MM.1S (cell line): ENCODE measurements around the gene KCNK7.

Experiments used
- DNase-seq: peaks from one replicate; pipeline ENCODE4 v3.0.0-alpha.2; 2015
- H2AFZ ChIP-seq: fragments of 300-600 bp; sonication (generic); 2 replicates; pipeline ENCODE4 v1.6.0; 2016; ENCODE audit warnings: antibody characterized with exemption, low read length
- H3F3A ChIP-seq: fragments of 300-600 bp; sonication (generic); 2 replicates; pipeline ENCODE4 v1.6.1; 2016; ENCODE audit warnings: mild to moderate bottlenecking, antibody characterized with exemption, low read length, moderate library complexity, mixed read lengths; ENCODE audit not compliant: insufficient read depth
- H3K27ac ChIP-seq: fragments of 300-600 bp; sonication (generic); 2 replicates; pipeline ENCODE4 v1.5.1; 2016; ENCODE audit warnings: mild to moderate bottlenecking, low read length
- H3K27me3 ChIP-seq: fragments of 300-600 bp; sonication (generic); replicated peaks from 2 replicates; pipeline ENCODE4 v1.6.0; 2016; ENCODE audit warnings: low read length; ENCODE audit not compliant: insufficient read depth
- H3K36me3 ChIP-seq: fragments of 300-600 bp; sonication (generic); replicated peaks from 2 replicates; pipeline ENCODE4 v1.6.1; 2016; ENCODE audit warnings: mild to moderate bottlenecking, low read length, mixed read lengths; ENCODE audit not compliant: insufficient read depth
- H3K4me1 ChIP-seq: fragments of 300-600 bp; sonication (generic); 2 replicates; pipeline ENCODE4 v1.6.1; 2016; ENCODE audit warnings: low read length, mixed read lengths
- H3K4me2 ChIP-seq: fragments of 300-600 bp; sonication (generic); 2 replicates; pipeline ENCODE4 v1.6.0; 2016; ENCODE audit warnings: low read depth, low read length
- H3K4me3 ChIP-seq: fragments of 300-600 bp; sonication (generic); 2 replicates; pipeline ENCODE4 v1.5.1; 2016; ENCODE audit warnings: low read length, mixed read lengths
- H3K79me2 ChIP-seq: fragments of 300-600 bp; sonication (generic); 2 replicates; pipeline ENCODE4 v1.6.1; 2016; ENCODE audit warnings: mixed run types, low read length, mixed read lengths
- H3K9ac ChIP-seq: fragments of 300-600 bp; sonication (generic); 2 replicates; pipeline ENCODE4 v1.6.1; 2016; ENCODE audit warnings: low read length, mixed read lengths
- H3K9me2 ChIP-seq: fragments of 300-600 bp; sonication (generic); replicated peaks from 2 replicates; pipeline ENCODE4 v1.6.1; 2016; ENCODE audit warnings: mild to moderate bottlenecking, low read length, mixed read lengths; ENCODE audit not compliant: insufficient read depth
- H3K9me3 ChIP-seq: fragments of 300-600 bp; sonication (generic); replicated peaks from 2 replicates; pipeline ENCODE4 v1.6.1; 2016; ENCODE audit warnings: mild to moderate bottlenecking, low read length, mixed read lengths; ENCODE audit not compliant: insufficient read depth
- H4K20me1 ChIP-seq: fragments of 300-600 bp; sonication (generic); 2 replicates; pipeline ENCODE4 v1.6.1; 2016; ENCODE audit warnings: mild to moderate bottlenecking, low read length, moderate library complexity, mixed read lengths; ENCODE audit not compliant: insufficient read depth
- EZH2 ChIP-seq: fragments of 300-600 bp; sonication (generic); optimal IDR thresholded peaks from 2 replicates; pipeline ENCODE3; 2017; ENCODE audit warnings: low read depth, mild to moderate bottlenecking, antibody characterized with exemption, low read length, mixed read lengths
- EZH2phosphoT487 ChIP-seq: fragments of 300-600 bp; sonication (generic); IDR thresholded peaks from 2 replicates; pipeline ENCODE4 v1.6.1; 2018; ENCODE audit warnings: antibody characterized with exemption, low read length
- TF ChIP-seq, protein P1 (sequence below): fragments of 300-600 bp; sonication (generic); IDR thresholded peaks from 2 replicates; pipeline ENCODE4 v1.5.1; 2016; ENCODE audit warnings: antibody characterized with exemption, low read length, mixed read lengths

KCNK7 gene

DNA sequence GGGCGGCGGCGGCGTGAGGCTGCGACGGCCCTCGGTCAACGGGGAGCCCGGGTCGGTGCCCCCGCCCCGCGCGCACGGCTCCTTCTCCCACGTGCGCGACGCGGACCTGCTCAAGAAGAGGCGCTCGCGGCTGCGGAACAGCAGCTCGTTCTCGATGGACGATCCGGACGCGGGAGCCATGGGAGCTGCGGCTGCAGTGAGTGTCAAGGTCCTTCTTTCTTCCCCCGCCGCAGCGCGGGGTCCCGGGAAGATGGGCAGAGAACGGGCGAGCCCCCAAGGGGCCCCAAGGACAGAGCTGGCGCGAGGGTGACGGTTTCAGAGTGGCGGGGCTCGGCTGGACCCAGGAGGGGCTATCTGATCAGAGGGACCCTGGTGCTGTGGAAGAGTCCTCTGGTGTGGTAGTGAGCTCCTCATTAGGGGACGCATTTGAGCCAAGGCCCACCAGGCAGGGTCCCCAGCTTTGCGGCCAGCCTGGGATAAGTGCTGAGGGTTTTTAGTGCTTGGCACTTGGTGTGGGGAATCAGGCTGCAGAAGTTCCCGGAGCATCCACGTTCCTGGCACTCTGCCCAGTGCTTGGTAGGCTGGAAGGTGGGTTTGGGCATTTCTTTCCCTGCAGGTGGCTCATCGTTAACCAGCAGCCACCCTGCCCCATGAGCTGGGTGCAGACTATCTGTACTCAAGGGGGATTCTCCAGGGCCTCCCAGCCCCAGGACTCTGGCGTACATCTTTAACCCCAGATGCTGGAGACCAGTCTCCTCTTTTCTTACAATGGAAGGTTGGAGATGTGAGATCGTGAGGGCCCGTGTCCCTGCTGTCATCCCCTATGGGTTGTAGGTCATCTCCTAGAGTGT, 10.0 kb downstream of the KCNK7 start:
- no peak for DNase-seq
- no peak overlapping the region for H3K4me3 ChIP-seq
- H3K27me3 ChIP-seq = no peaks in the 10 kb centered on the region
- H3K9me3 ChIP-seq = no peaks in the 10 kb centered on the region
- H3K4me2 ChIP-seq = no peak overlapping the region; the same call in 1 of the 2 replicates
- H3K36me3 ChIP-seq = no peaks in the 10 kb centered on the region
- H3K79me2 ChIP-seq = peaks cover 23% of the 10 kb centered on the region
- no peak overlapping the region for H3K9ac ChIP-seq
- H3K9me2 ChIP-seq = no peaks in the 10 kb centered on the region
- H3K4me1 ChIP-seq = peaks cover 33% of the 10 kb centered on the region
- H4K20me1 ChIP-seq = no peaks in the 10 kb centered on the region
- no peak for TF ChIP-seq EZH2phosphoT487
- TF ChIP-seq, protein P1, sequence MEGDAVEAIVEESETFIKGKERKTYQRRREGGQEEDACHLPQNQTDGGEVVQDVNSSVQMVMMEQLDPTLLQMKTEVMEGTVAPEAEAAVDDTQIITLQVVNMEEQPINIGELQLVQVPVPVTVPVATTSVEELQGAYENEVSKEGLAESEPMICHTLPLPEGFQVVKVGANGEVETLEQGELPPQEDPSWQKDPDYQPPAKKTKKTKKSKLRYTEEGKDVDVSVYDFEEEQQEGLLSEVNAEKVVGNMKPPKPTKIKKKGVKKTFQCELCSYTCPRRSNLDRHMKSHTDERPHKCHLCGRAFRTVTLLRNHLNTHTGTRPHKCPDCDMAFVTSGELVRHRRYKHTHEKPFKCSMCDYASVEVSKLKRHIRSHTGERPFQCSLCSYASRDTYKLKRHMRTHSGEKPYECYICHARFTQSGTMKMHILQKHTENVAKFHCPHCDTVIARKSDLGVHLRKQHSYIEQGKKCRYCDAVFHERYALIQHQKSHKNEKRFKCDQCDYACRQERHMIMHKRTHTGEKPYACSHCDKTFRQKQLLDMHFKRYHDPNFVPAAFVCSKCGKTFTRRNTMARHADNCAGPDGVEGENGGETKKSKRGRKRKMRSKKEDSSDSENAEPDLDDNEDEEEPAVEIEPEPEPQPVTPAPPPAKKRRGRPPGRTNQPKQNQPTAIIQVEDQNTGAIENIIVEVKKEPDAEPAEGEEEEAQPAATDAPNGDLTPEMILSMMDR = no peak
- TF ChIP-seq EZH2 = no peak
- peaks cover 32% of the 10 kb centered on the region for H3F3A ChIP-seq
- no peak overlapping the region for H2AFZ ChIP-seq
- H3K27ac ChIP-seq = peak overlapping the region; percentile 99; the same call in 1 of the 2 replicates

DNA sequence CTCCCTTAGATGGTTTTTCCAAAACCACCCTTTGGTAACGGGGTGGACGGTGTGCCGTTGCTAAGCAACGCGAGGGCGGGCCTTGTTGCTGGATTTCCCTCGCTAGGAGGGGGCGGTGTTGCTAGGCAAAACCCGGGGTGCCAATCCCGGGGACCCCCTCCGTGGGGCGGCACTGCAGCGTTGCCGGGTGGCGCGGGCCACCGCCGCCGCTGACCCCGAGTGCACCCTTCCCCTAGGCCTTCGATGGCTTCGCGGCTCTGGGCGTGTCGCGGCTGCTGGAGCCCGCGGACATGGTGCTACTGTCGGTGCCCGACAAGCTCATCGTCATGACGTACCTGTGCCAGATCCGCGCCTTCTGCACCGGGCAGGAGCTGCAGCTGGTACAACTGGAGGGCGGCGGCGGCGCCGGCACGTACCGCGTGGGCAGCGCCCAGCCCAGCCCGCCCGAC, 10.9 kb downstream of the KCNK7 start:
- Histone ChIP-seq H3K79me2 (peaks cover 30% of the 10 kb centered on the region), H3K36me3 (no peaks in the 10 kb centered on the region), H3K27ac (no peak overlapping the region), H3K27me3 (no peaks in the 10 kb centered on the region), H3F3A (peaks cover 32% of the 10 kb centered on the region), H3K9ac (no peak overlapping the region), H3K4me1 (peaks cover 33% of the 10 kb centered on the region), H3K9me2 (no peaks in the 10 kb centered on the region), H3K4me2 (no peak overlapping the region), H2AFZ (no peak overlapping the region), H3K9me3 (no peaks in the 10 kb centered on the region), H4K20me1 (no peaks in the 10 kb centered on the region), H3K4me3 (no peak overlapping the region)
- DNase-seq = no peak
- TF ChIP-seq EZH2 = no peak
- no peak for TF ChIP-seq EZH2phosphoT487

DNA sequence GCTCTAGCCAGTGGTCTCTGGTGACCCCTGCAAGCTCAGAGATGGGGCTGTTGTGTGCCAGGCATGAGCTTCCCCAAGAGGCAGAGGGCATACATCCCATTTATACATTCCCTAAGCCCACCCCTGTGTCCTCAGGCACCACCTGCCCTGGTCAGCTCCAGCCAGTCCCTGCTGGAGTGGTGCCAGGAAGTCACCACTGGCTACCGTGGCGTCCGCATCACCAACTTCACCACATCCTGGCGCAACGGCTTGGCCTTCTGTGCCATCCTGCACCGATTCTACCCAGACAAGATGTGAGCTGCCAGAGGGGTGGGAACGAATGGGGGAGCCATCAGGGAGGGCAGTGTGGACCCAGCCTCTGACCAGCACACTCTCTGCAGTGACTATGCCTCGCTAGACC, 11.5 kb downstream of the KCNK7 start:
- no peaks in the 10 kb centered on the region for H3K9me3 ChIP-seq
- H3K9me2 ChIP-seq = no peaks in the 10 kb centered on the region
- peaks cover 33% of the 10 kb centered on the region for H3K4me1 ChIP-seq
- TF ChIP-seq, protein P1 = no peak
- TF ChIP-seq EZH2 (no peak), EZH2phosphoT487 (no peak)
- H2AFZ ChIP-seq = no peak overlapping the region
- H4K20me1 ChIP-seq = no peaks in the 10 kb centered on the region
- no peak for DNase-seq
- H3F3A ChIP-seq = peaks cover 32% of the 10 kb centered on the region
- H3K79me2 ChIP-seq = peaks cover 30% of the 10 kb centered on the region
- H3K4me2 ChIP-seq = no peak overlapping the region
- H3K36me3 ChIP-seq = no peaks in the 10 kb centered on the region
- no peak overlapping the region for H3K27ac ChIP-seq
- H3K27me3 ChIP-seq = no peaks in the 10 kb centered on the region
- no peak overlapping the region for H3K4me3 ChIP-seq
- H3K9ac ChIP-seq = no peak overlapping the region

DNA sequence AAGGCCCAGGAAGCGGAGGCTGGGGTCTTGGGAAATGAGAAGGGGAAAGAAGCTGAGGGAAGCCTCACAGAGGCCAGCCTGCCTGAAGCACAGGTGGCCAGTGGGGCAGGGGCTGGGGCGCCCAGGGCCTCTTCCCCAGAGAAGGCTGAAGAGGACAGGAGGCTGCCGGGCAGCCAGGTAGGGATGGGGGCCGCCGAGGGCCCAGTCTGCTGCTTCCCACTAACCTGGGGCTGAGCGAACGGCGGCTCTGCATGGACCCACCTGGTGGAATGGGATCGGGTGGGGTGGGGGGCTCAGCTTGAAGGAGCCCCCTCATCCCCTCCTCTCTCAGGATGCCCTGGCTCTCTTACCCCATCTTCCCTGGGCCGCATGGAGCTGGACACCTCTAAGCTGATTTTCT, 12.0 kb downstream of the KCNK7 start:
- no peak overlapping the region for H3K4me3 ChIP-seq
- no peaks in the 10 kb centered on the region for H3K9me3 ChIP-seq
- no peaks in the 10 kb centered on the region for H3K36me3 ChIP-seq
- H3K9ac ChIP-seq = no peak overlapping the region
- H4K20me1 ChIP-seq = no peaks in the 10 kb centered on the region
- peaks cover 28% of the 10 kb centered on the region for H3K4me1 ChIP-seq
- peaks cover 31% of the 10 kb centered on the region for H3K79me2 ChIP-seq
- H2AFZ ChIP-seq = no peak overlapping the region
- no peaks in the 10 kb centered on the region for H3K9me2 ChIP-seq
- peaks cover 29% of the 10 kb centered on the region for H3F3A ChIP-seq
- TF ChIP-seq EZH2phosphoT487 = no peak
- H3K27ac ChIP-seq = no peak overlapping the region
- DNase-seq = no peak
- H3K4me2 ChIP-seq = no peak overlapping the region
- H3K27me3 ChIP-seq = no peaks in the 10 kb centered on the region
